SK-N-SH (cell line): Measurements from ENCODE around the gene GPR152.

Experiments used
- EZH2phosphoT487 ChIP-seq: fragments of 200-600 bp; sonication (generic); IDR thresholded peaks from 2 replicates; pipeline ENCODE4 v1.6.1; 2017; ENCODE audit warnings: low read depth, mixed run types, mild to moderate bottlenecking, antibody characterized with exemption, moderate library complexity, borderline replicate concordance
- TF ChIP-seq, protein P1 (sequence below): fragments of 200-600 bp; sonication (generic); IDR thresholded peaks from 2 replicates; pipeline ENCODE4 v1.6.1; 2017; ENCODE audit warnings: antibody characterized with exemption, mild to moderate bottlenecking, moderate library complexity

DNA sequence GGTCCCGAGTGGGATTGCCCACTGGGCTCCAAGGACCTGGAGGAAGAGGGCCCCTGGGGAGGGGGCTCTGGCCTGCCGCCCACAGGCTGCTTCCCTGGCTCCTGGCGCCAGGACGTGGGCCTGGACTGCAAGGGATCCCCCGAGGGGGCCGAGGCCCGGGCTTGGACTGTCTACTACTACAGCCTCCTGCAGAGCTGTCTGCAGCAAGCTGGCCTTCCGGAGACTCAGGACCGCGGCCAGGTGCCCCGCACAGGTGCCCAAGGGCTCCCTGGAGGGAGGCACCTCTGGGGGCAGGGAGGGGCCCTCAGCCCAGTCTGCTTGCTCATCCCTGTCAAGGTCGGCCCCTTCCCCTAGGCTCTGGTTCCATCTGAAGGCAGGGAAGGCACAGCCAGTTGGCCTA lies 35.1 kb downstream of the GPR152 start:
- no peak for TF ChIP-seq EZH2phosphoT487
- TF ChIP-seq, protein P1, sequence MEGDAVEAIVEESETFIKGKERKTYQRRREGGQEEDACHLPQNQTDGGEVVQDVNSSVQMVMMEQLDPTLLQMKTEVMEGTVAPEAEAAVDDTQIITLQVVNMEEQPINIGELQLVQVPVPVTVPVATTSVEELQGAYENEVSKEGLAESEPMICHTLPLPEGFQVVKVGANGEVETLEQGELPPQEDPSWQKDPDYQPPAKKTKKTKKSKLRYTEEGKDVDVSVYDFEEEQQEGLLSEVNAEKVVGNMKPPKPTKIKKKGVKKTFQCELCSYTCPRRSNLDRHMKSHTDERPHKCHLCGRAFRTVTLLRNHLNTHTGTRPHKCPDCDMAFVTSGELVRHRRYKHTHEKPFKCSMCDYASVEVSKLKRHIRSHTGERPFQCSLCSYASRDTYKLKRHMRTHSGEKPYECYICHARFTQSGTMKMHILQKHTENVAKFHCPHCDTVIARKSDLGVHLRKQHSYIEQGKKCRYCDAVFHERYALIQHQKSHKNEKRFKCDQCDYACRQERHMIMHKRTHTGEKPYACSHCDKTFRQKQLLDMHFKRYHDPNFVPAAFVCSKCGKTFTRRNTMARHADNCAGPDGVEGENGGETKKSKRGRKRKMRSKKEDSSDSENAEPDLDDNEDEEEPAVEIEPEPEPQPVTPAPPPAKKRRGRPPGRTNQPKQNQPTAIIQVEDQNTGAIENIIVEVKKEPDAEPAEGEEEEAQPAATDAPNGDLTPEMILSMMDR, result no peak
